Endodermal cell (in vitro differentiated cells): Measurements from ENCODE around the gene SEMA3D. TPM values are rescaled to one million over a fixed set of nuclear protein-coding genes. Genes with fewer than 3 reads are reported as not detected.

Source experiments
- DNase-seq: peaks from one replicate; pipeline ENCODE4 v3.0.0-alpha.2; 2017
- H3K27ac ChIP-seq: 2 replicates; pipeline ENCODE4 v1.5.1; 2013; ENCODE audit warnings: mild to moderate bottlenecking, low read depth, low read length, moderate library complexity
- H3K27me3 ChIP-seq: 2 replicates; pipeline ENCODE4 v1.6.1; 2013; ENCODE audit warnings: mild to moderate bottlenecking, low read length, moderate library complexity; ENCODE audit not compliant: insufficient read depth, control insufficient read depth, poor library complexity, severe bottlenecking
- H3K36me3 ChIP-seq: 2 replicates; pipeline ENCODE4 v1.7.0; 2013; ENCODE audit warnings: mild to moderate bottlenecking, low read length, moderate library complexity; ENCODE audit not compliant: control insufficient read depth, insufficient read depth
- H3K4me1 ChIP-seq: one replicate; pipeline ENCODE4 v1.7.0; 2013; ENCODE audit warnings: low read length; ENCODE audit not compliant: control insufficient read depth, insufficient read depth
- H3K4me3 ChIP-seq: 2 replicates; pipeline ENCODE4 v1.5.1; 2013; ENCODE audit warnings: mild to moderate bottlenecking, low read length, moderate library complexity
- H3K9ac ChIP-seq: 2 replicates; pipeline ENCODE4 v1.6.1; 2013; ENCODE audit warnings: mild to moderate bottlenecking, low read length, moderate library complexity; ENCODE audit not compliant: poor library complexity, severe bottlenecking; ENCODE audit errors: extremely low read depth
- H3K9me3 ChIP-seq: 2 replicates; pipeline ENCODE4 v1.6.1; 2013; ENCODE audit warnings: mild to moderate bottlenecking, low read length, moderate library complexity; ENCODE audit not compliant: control insufficient read depth
- H3K27ac Mint-ChIP-seq: 2 replicates; pipeline ENCODE4 v1.8.0; 2020; ENCODE audit warnings: mixed read lengths
- H3K27me3 Mint-ChIP-seq: 2 replicates; pipeline ENCODE4 v1.8.0; 2021; ENCODE audit warnings: mild to moderate bottlenecking, mixed read lengths; ENCODE audit not compliant: insufficient read depth
- H3K36me3 Mint-ChIP-seq: 2 replicates; pipeline ENCODE4 v1.8.0; 2020; ENCODE audit warnings: low read depth, mixed read lengths
- H3K4me1 Mint-ChIP-seq: 2 replicates; pipeline ENCODE4 v1.8.0; 2020; ENCODE audit warnings: mixed read lengths
- H3K4me3 Mint-ChIP-seq: 2 replicates; pipeline ENCODE4 v1.8.0; 2020; ENCODE audit warnings: mild to moderate bottlenecking, moderate library complexity, mixed read lengths
- H3K9me3 Mint-ChIP-seq: 2 replicates; pipeline ENCODE4 v1.8.0; 2020; ENCODE audit warnings: mild to moderate bottlenecking, mixed read lengths
- WGBS, 2 experiments: methylation state at CpG; one replicate each; pipeline versions ENCODE4 v1.1.5 to v1.1.7; 2013; ENCODE audit warnings: missing lambda C conversion rate in 2 of 2, mixed read lengths in 1 of 2; ENCODE audit not compliant: insufficient coverage in 1 of 2, insufficient read length in 1 of 2; 5-methylcytosine and 5-hydroxymethylcytosine counted together
- total RNA-seq, 2 donors: library from RNA; stranded (reverse); fragmentation: NEBNext Ultra II Directional in 1 of 2; extraction: Animal tissue kit (Norgen Biotek cat#: 25700) in 1 of 2; gene quantifications; 2 replicates in 1 of 2; 3 replicates in 1 of 2; pipeline ENCODE4 v1.2.1, GENCODE V29; 2021
- TF ChIP-seq, protein P1 (sequence below): fragments of 200-600 bp; sonication (generic); conservative IDR thresholded peaks from 2 replicates; pipeline ENCODE4 v1.5.0; 2021; ENCODE audit warnings: antibody characterized with exemption, mild to moderate bottlenecking

The SEMA3D gene
- total RNA-seq, 2 donors from 2014 or later = 6.5 to 13.9 TPM

DNA sequence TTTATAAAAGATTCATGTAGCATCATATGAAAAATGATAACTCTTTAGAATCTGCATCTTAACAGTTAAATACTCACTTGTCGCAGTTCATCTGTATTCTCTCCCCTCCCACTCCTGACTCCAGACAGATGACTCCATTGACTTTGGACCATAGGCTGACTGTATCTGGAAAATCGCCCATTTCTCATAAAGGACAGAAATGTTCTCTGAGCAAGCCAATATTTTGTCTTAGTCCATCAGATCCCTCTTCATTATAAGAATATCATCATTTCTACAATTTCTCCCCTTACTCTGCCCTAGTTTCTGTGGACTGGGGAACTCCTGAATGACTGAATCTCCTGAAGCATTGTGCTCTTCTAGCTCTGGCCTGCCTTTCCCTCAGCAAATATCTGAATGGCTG lies 125.4 kb downstream of the SEMA3D start:
- no peak for DNase-seq
- TF ChIP-seq, protein P1, sequence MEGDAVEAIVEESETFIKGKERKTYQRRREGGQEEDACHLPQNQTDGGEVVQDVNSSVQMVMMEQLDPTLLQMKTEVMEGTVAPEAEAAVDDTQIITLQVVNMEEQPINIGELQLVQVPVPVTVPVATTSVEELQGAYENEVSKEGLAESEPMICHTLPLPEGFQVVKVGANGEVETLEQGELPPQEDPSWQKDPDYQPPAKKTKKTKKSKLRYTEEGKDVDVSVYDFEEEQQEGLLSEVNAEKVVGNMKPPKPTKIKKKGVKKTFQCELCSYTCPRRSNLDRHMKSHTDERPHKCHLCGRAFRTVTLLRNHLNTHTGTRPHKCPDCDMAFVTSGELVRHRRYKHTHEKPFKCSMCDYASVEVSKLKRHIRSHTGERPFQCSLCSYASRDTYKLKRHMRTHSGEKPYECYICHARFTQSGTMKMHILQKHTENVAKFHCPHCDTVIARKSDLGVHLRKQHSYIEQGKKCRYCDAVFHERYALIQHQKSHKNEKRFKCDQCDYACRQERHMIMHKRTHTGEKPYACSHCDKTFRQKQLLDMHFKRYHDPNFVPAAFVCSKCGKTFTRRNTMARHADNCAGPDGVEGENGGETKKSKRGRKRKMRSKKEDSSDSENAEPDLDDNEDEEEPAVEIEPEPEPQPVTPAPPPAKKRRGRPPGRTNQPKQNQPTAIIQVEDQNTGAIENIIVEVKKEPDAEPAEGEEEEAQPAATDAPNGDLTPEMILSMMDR = no peak
- Mint-ChIP-seq H3K36me3 (no peaks in the 10 kb centered on the region), H3K4me1 (peaks cover 2% of the 10 kb centered on the region), H3K4me3 (no peak overlapping the region), H3K9me3 (no peaks in the 10 kb centered on the region), H3K27me3 (no peaks in the 10 kb centered on the region), H3K27ac (no peak overlapping the region)
- no peaks in the 10 kb centered on the region for H3K4me1 ChIP-seq
- H3K27ac ChIP-seq = no peak overlapping the region
- no peaks in the 10 kb centered on the region for H3K36me3 ChIP-seq
- H3K9ac ChIP-seq = no peak overlapping the region
- 90 to 94% methylated on average over 2 of the region's 2 CpGs for WGBS, 2 experiments
- H3K4me3 ChIP-seq = no peak overlapping the region
- H3K9me3 ChIP-seq = no peaks in the 10 kb centered on the region
- H3K27me3 ChIP-seq = no peaks in the 10 kb centered on the region

DNA sequence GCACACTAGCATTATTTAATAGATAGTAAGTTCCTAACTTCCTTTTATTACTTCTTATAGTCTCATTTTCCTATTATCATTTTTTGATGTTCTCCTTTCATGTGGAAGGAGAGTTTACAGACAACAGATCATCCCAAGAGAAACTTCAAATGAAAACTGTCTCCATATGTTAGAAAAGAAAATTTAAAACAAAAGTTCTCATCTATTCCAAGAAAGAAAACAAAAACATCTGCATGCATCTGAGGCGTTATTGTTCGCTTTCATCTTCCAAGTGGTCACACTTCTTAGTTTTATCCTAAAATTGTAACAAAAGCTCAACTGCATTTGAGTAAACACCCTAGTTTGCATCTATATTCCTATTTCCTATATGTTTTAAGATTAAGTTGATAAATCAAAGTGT lies 126.2 kb downstream of the SEMA3D start:
- no peak overlapping the region for H3K27ac ChIP-seq
- no peaks in the 10 kb centered on the region for H3K4me1 ChIP-seq
- Mint-ChIP-seq H3K36me3 (no peaks in the 10 kb centered on the region), H3K9me3 (no peaks in the 10 kb centered on the region), H3K4me3 (no peak overlapping the region), H3K27ac (no peak overlapping the region), H3K27me3 (no peaks in the 10 kb centered on the region), H3K4me1 (peaks cover 2% of the 10 kb centered on the region)
- no peaks in the 10 kb centered on the region for H3K36me3 ChIP-seq
- TF ChIP-seq, protein P1 = no peak
- H3K27me3 ChIP-seq = no peaks in the 10 kb centered on the region
- no peaks in the 10 kb centered on the region for H3K9me3 ChIP-seq
- H3K9ac ChIP-seq = no peak overlapping the region
- no peak overlapping the region for H3K4me3 ChIP-seq
- no peak for DNase-seq
- WGBS, 2 experiments = 79% methylated on average over 2 of the region's 2 CpGs; no CpG with 5 or more reads in 1 of the 2 experiments

DNA sequence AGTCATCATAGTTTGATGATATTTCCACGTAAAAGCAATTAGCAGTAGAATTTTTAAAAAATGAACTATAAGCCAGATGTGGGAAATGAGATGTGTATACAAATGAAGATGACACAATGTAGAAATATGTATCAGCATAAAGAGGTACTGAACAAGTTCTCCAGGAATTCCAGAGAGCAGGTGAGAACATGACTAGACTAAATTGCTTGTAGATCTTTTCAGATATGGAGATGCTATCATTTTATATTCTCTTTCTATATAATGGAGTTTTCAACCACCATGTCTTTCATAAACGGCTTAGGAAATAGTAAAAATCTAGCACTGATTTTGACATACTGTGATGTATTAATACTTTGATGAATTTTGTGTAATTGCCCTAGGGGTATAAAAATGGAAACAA lies 130.9 kb downstream of the SEMA3D start:
- Mint-ChIP-seq H3K4me3 (no peak overlapping the region), H3K9me3 (no peaks in the 10 kb centered on the region), H3K27ac (no peak overlapping the region), H3K27me3 (no peaks in the 10 kb centered on the region), H3K4me1 (peaks cover 16% of the 10 kb centered on the region), H3K36me3 (no peaks in the 10 kb centered on the region)
- Histone ChIP-seq H3K4me3 (no peak overlapping the region), H3K27ac (no peak overlapping the region), H3K27me3 (no peaks in the 10 kb centered on the region), H3K9ac (no peak overlapping the region), H3K4me1 (peaks cover 5% of the 10 kb centered on the region), H3K36me3 (no peaks in the 10 kb centered on the region), H3K9me3 (no peaks in the 10 kb centered on the region)
- TF ChIP-seq, protein P1 = no peak
- no peak for DNase-seq
- 100% methylated on average over 2 of the region's 2 CpGs for WGBS, 2 experiments
